Effector memory CD4-positive, alpha-beta T cell (primary cell): ENCODE data around the gene MYADML2.

Experiments used
- DNase-seq, 3 donors: peaks; one replicate each; pipeline ENCODE4 v3.0.0-alpha.2; 2020
- H3K27ac ChIP-seq: 2 replicates; pipeline ENCODE4 v1.7.0; 2013; ENCODE audit warnings: mild to moderate bottlenecking, low read length, moderate library complexity; ENCODE audit not compliant: insufficient read depth, poor library complexity, severe bottlenecking
- H3K27me3 ChIP-seq: replicated peaks from 2 replicates; pipeline ENCODE4 v1.7.0; 2013; ENCODE audit warnings: mild to moderate bottlenecking, low read length; ENCODE audit not compliant: insufficient read depth, control insufficient read depth, poor library complexity, severe bottlenecking
- H3K36me3 ChIP-seq: 2 replicates; pipeline ENCODE4 v1.7.0; 2013; ENCODE audit warnings: mild to moderate bottlenecking, low read length, moderate library complexity; ENCODE audit not compliant: control insufficient read depth, insufficient read depth
- H3K4me1 ChIP-seq: 2 replicates; pipeline ENCODE4 v1.7.0; 2013; ENCODE audit warnings: low read length, mild to moderate bottlenecking; ENCODE audit not compliant: control insufficient read depth, insufficient read depth, poor library complexity, severe bottlenecking
- H3K4me3 ChIP-seq: 2 replicates; pipeline ENCODE4 v1.7.0; 2013; ENCODE audit warnings: low read length, low read depth, mild to moderate bottlenecking; ENCODE audit not compliant: insufficient read depth, poor library complexity, severe bottlenecking
- H3K9me3 ChIP-seq: 2 replicates; pipeline ENCODE4 v1.7.0; 2013; ENCODE audit warnings: mild to moderate bottlenecking, low read length, moderate library complexity; ENCODE audit not compliant: control insufficient read depth

MYADML2 gene

DNA sequence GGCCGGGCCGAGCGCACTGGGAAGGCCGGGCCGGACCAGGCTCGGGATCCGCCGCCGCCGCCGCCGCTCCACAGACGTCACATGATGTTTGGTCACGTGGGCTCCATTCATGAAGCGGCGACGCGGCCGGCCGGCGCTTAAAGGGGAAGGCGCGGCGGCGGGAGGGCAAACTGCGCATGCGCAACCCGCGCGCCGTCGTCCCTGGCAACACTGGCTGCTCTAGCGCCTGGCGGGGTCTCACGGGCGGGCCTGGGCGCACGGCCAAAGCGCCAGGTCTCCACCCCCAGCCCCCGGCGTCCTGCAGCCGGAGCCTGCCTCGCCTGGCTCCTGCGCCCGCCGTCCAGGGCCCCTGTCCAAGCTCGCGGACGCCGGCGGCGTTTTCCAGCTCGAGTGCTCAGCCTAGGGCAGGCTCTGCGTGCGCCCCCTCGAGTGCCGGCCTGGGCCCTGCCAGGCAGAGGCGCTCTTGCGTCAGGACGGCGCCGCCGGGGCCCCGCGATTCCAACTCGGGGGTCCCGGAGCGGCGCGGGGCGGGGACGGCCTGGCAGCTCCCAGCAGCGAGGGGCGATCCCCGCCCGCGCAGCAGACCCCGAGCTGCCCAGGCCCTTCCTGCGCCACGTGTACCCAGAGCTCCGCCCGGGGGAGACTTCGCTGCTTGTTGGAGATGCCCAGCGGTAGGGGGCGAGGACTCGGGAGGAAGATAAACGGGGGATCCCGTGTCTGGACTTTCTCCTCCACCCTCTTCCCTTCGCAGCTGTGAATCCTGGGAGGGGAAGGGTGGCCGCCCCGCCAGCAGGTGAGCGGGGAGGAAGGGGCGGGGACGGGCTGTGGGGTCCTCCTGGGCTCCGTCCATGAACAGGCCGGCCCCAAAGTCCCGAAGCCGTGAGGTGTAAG, 19.1 kb downstream of the MYADML2 start, which contains the start of gene MAFG:
Gene MAFG, minus strand, starts transcription at position 83 of the 891 bp plus-strand sequence. CDS start 4,550 bp downstream, outside the sequence.
- Histone ChIP-seq H3K4me3 (peak within 1 kb of the TSS; percentile 55), H3K27me3 (peaks cover 9% of the 10 kb centered on the region), H3K27ac (peak within 1 kb of the TSS; percentile 79), H3K36me3 (no peaks in the 10 kb centered on the region), H3K4me1 (peaks cover 37% of the 10 kb centered on the region), H3K9me3 (no peaks in the 10 kb centered on the region)
- DNase-seq: peak; percentile 81 to 87 (median 84)

- H3K4me3 ChIP-seq: peak overlapping the region; percentile 55
- peak overlapping the region; percentile 79 for H3K27ac ChIP-seq
- H3K4me1 ChIP-seq: peaks cover 37% of the 10 kb centered on the region
- H3K27me3 ChIP-seq: peaks cover 9% of the 10 kb centered on the region
- no peaks in the 10 kb centered on the region for H3K9me3 ChIP-seq
- H3K36me3 ChIP-seq: no peaks in the 10 kb centered on the region
- DNase-seq: peak in 1 of 3 donors; percentile 12
These were observed 19.8 kb downstream of the MYADML2 start for GRCh38 chr17:81927152-81927652.

DNA sequence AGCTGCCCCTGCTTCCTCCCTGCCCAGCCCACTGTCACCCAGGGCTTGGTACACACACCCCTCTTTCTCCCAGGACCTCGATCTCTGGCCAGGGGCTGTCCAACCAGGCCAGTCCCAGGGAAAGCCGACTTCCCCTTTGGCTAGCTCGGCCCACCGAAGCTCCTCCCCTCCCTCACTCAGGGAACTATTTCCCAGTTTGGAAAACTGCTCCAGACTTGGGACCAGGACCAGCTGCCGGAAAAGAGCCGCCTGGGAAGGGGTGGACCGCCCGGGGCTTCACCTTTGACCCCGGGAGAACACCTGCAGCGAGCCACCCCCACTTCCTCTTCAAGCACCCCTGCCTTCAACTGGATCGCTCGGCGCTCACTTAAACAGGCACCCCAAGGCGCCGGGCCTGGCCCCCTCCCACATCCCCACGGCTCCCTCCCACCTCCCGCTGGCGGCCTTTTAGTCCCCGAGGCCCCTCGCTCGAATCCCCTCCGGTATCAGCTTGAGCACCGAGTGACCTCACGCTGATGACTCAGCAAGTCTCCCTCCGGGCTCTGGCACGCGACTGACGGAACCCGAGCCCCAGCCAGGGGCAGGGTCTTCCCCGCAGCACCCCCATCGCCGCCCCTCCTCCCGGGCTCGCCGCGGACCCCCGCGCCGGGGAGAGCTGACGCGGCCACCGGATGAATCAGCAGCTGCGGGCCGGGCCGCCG, 20.4 kb downstream of the MYADML2 start:
- Histone ChIP-seq H3K27ac (peak overlapping the region; percentile 79), H3K36me3 (no peaks in the 10 kb centered on the region), H3K4me3 (peak overlapping the region; percentile 55), H3K27me3 (peaks cover 9% of the 10 kb centered on the region), H3K9me3 (no peaks in the 10 kb centered on the region), H3K4me1 (peaks cover 37% of the 10 kb centered on the region)
- peak; percentile 38 to 47 (median 41) for DNase-seq

DNA sequence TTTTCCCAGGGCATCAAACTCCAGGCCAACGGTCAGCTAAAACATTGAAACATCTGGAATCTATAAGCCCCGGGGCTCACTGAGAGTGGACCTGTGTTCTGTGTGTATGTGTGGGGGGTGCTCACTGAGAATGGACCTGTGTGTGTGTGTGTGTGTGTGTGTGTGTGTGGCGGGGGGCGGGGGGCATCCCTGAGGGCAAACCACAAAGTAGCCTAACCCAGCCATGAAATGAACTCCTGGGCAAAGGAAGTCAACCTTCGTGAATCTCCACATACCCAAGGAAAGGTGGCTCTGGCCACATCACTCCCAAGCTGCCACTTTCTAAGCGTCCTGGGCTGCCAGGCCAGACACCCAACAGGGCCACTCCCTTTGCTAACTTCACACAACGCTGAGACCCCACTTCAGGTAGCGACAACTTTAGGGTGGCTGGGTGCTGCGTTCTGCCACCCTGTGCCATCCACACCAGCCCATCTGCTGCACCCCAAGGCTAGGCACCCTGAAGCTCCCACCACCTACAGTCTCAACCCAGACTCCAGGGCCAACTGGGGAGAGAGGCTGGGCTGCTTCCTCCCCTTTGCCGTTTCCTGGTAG, 21.1 kb downstream of the MYADML2 start:
- H3K9me3 ChIP-seq: no peaks in the 10 kb centered on the region
- DNase-seq: no peak
- peak overlapping the region; percentile 55 for H3K4me3 ChIP-seq
- H3K27ac ChIP-seq: peak overlapping the region; percentile 79
- peaks cover 9% of the 10 kb centered on the region for H3K27me3 ChIP-seq
- H3K4me1 ChIP-seq: peaks cover 37% of the 10 kb centered on the region
- H3K36me3 ChIP-seq: no peaks in the 10 kb centered on the region

DNA sequence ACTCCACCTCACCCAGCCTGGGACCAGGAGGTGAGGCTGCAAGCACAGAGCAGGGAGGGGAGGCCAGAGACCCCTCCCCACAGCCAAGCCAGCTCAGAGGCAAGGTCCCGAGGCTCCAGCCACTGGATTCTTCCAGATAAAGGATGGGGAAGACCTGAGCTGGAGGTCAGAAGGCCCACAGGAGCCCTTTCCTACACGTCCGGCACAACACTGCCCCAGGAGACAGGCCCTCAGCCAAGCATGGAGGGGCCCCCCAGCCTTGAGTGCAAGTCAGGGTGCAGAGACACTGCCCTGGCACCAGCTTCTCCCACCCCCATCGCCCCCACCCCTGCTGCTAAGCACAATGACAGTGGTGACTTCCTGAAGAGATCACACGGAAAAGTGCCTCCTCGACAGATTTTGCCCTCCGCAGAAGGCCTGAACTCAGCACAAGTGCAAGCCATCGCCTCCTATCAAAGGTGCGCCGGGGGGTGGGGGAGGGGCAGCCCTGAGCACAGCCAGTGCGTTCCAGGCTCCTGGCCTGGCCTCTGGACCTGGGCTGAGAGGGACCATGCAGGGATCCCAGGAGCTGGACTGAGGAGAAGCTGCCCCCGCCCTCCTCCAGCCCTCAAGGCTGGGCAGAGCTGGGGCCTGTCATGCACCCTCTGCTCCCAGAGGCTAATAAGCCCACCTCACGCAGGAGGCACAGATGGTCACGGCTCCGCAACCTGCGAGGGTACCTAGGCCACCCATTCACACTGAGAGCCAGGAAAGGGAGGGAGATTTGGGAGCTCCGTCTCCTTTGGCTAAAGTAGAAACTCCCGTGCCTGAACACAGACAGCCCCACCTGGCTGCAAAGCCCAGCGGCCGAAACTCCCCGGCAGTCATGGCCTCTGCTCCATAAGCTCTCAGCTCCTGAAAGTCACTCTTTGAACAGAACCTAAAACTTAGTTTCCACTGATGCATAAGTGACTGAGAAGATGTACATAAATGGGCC, 22.2 kb downstream of the MYADML2 start:
- no peak for DNase-seq
- H3K36me3 ChIP-seq: no peaks in the 10 kb centered on the region
- no peaks in the 10 kb centered on the region for H3K9me3 ChIP-seq
- H3K4me3 ChIP-seq: peak overlapping the region; percentile 20
- H3K4me1 ChIP-seq: peaks cover 37% of the 10 kb centered on the region
- peak overlapping the region; percentile 8 for H3K27ac ChIP-seq
- H3K27me3 ChIP-seq: peaks cover 9% of the 10 kb centered on the region

DNA sequence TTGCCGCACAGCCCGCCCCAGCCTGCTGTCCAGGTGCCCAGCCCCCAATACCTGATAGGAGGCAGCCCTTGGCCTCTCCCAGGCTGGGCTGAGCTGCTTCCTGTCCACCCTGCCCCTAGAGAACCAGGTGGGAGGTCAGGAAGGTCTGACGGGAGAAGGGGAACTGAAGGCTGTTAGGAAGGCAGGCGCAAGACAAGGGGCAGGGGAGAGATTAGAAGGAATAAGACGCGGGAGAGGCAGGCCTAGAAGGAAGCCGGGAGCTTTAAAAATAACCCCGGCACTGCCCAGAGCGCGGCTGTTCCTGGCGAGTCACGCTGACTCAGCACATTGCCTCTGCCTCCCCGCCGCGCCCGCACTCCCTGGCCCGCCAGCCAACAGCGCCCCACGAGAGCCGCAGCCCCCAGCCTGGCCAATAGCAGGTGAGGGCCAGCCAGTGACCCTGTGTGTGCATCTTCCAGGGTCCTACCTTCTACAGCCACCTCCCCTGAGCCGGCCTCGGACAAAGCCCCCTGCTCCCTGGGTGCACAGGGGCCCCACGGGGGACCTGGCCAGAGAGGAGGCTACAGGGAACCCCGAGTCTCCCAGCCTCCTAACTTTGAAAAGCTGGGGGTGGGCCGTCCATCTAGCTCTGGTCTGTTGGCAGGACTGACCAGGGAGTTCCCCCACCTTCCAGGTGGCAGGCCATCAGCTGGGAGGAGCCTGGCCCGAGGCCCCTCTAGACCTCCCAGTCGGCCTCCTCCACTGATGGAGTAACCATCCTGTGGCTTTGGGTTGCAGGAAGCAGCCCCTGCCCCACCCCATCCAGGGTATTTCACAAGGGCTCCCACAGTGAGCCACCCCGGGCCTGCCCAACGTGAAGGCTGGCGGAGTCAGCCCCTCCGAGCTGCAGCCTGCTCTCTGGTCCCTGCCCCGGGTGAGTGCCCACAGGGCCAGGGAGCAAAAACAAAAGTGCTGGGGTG, 23.5 kb downstream of the MYADML2 start:
- peaks cover 2% of the 10 kb centered on the region for H3K27me3 ChIP-seq
- no peak overlapping the region for H3K4me3 ChIP-seq
- DNase-seq: no peak
- no peaks in the 10 kb centered on the region for H3K36me3 ChIP-seq
- H3K9me3 ChIP-seq: no peaks in the 10 kb centered on the region
- peaks cover 35% of the 10 kb centered on the region for H3K4me1 ChIP-seq
- H3K27ac ChIP-seq: no peak overlapping the region

DNA sequence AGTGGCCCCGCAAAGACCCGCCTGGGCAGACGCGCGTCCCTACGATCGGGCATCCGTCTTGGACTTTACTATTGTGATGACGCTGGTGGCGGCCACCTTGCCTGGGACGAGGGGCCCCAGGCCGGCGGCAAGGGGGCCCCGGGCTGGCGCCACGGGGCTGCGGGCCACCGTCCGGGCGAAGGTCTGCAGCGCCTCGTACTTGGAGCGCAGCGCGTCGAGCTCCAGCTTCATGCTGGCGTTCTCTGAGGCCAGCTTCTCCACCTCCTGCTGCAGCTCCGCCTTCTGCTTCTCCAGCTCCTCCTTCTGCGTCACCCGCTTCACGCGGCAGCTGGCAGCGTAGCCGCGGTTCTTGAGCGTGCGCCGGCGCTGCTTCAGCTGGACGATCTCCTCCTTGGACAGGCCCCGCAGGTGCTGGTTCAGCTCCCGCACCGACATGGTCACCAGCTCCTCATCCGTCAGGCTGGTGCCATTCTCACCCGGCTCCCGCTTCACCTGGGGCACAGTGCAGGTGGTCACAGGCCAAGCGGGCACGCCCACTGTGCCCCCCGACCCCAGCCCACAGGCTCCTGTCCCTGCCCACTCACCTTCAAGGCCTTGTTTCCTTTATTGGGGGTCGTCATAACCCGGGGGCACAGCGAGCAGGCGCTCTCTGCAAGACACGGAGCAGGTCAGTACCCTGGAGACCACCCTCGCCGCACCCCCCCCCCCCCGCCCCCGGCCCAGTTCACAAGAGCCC, 24.3 kb downstream of the MYADML2 start:
- Histone ChIP-seq H3K27ac (no peak overlapping the region), H3K4me3 (no peak overlapping the region), H3K4me1 (peaks cover 33% of the 10 kb centered on the region)

DNA sequence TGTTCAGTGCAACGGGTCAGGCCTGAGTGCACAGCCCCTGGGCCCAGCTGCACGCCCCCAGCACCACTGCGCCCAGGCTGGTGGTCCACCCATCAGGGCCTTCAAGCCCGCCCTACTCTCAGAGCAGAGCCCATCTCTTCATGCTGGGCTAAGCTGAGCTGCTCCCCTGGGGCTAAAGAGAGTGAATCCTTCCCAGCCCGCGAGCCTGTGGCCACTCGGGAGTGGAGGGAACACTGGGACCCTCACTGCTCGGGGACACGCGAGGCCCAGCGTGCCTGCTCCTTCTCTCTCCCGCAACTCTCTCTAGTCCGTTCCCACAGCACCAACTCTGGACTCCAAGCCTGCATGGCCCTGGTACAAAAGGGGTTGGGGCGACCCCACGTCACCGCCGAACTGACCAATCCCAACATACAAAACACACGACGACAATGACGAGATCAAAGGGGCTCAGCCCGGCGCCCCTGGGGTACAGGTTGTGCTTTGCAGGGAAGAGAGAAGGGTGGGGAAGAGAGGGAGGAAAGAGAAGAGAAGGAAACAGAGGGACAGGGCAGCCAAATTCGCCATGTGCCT, 25.0 kb downstream of the MYADML2 start:
- H3K27ac ChIP-seq: no peak overlapping the region
- DNase-seq: no peak
- H3K4me1 ChIP-seq: peaks cover 35% of the 10 kb centered on the region
- H3K4me3 ChIP-seq: no peak overlapping the region
- H3K36me3 ChIP-seq: no peaks in the 10 kb centered on the region
- H3K9me3 ChIP-seq: no peaks in the 10 kb centered on the region
- H3K27me3 ChIP-seq: no peaks in the 10 kb centered on the region

More for the DNA sequence above, 24.3 kb downstream of the MYADML2 start:
- Histone ChIP-seq H3K36me3 (no peaks in the 10 kb centered on the region), H3K9me3 (no peaks in the 10 kb centered on the region), H3K27me3 (no peaks in the 10 kb centered on the region)
- DNase-seq: no peak
